Right lung (tissue), 5 donors: ENCODE results near the gene TAF1A. TPM values are rescaled to one million over a fixed set of nuclear protein-coding genes. Genes with fewer than 3 reads are reported as not detected.

Experiments used
- DNase-seq, 2 donors: peaks; one replicate each; pipeline ENCODE4 v3.0.0-alpha.2; 2013
- polyA plus RNA-seq, 5 donors: library from polyadenylated mRNA; unstranded; fragments of 120-200 nt; gene quantifications; one replicate each; pipeline versions ENCODE4 v1.2.1 to v1.2.3, GENCODE V29; 2013; ENCODE audit warnings: inconsistent platforms in 1 of 5, low replicate concordance in 1 of 5; ENCODE audit not compliant: insufficient read length in 5 of 5, insufficient read depth in 1 of 5

The TAF1A gene
- polyA plus RNA-seq, 5 donors = 13.4 to 22.9 (median 19.6) TPM

GRCh38 chr1:222601257-222601656 is 11.5 kb upstream of the TAF1A start:
- DNase-seq = no peak

- no peak for DNase-seq
Measured at GRCh38 chr1:222600281-222600680, 10.5 kb upstream of the TAF1A start.

- DNase-seq = no peak
Measured at GRCh38 chr1:222596696-222597095, 7.0 kb upstream of the TAF1A start.

- no peak for DNase-seq
Measured at GRCh38 chr1:222594789-222595188, 5.1 kb upstream of the TAF1A start.

GRCh38 chr1:222592171-222592570 is 2.4 kb upstream of the TAF1A start:
- no peak for DNase-seq

DNA sequence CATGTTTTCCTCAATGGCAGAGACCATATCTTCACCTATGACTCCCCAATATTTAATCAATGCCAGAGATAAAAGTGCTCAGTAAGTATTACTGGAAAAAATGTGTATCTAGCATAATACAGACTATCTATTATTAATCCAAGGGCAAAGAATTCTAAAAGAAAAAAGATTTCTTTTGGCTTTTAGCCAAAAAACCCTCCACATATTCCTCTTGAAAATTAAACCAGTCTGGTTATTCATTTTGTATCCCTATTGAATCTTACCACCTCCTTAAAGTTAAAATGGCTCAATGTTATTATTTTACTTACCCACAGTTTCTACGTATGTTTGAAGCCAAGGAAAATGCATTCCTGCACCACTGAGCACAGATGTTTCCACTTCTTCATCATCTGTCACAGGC is 1.6 kb downstream of the TAF1A start:
- no peak for DNase-seq

DNA sequence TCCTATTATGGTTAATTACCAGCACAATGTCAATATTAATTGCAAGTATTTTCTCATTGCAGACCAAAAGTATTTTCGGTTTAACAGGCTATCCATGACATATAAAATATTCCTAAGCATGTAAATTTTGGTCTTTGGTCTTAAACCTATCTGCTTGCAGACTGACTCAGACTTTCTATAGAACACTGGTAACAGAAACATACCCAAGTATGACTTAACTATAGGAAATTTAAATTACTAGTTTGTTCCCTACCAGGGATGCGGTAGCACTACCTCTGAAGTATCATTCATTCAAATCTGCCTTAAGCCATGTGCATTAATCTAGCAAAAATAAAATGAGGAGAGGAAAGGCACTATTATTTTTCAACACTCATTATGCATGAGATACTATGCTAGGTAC is 2.9 kb downstream of the TAF1A start:
- DNase-seq = no peak

DNA sequence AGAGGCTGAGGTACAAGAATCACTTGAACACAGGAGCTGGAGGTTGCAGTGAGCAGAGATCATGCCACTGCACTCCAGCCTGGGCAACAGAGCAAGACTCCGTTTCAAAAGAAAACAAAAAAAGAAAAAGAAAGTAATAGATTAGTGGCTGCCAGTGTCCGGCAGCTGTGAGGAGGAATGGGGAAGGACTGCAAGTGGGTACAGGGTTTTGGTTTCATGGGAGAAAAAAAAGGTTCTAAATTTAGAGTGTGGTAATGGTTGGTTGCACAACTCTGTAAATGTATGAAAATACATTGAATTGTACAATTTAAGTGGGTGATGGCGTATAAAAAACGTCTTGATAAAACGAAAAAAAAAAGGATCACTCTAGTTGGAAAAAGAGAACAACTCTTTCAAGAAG is 6.7 kb downstream of the TAF1A start:
- DNase-seq = no peak

DNA sequence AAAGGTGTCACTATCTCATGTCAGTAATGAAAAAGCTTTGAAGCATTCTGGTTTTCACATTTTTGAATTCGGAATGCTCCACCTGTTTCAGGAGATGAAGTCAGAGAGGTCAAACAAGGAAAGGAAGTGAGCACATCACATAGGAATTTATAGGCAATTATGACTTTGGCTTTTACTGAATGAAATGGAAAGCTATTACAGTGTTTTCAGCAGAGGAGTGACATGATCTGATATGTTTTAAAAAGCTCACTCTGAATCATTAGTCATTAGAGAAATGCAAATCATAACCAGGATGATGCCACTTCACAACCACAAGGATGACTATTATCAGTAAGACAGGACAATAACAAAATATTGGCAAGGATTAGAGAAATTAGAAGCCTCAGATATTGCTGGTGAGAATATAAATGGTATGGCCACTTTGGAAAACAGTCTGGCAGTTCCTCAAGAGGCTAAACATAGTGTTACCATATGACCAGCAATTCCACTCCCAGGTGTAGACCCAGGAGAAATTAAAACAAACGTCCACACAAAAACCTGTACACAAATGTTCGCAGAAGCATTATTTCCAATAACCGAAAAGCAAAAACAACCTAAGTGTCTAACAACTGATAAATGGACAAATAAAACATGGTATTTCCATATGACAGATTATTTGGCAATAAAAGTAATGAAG is 7.5 kb downstream of the TAF1A start:
- DNase-seq = no peak

DNA sequence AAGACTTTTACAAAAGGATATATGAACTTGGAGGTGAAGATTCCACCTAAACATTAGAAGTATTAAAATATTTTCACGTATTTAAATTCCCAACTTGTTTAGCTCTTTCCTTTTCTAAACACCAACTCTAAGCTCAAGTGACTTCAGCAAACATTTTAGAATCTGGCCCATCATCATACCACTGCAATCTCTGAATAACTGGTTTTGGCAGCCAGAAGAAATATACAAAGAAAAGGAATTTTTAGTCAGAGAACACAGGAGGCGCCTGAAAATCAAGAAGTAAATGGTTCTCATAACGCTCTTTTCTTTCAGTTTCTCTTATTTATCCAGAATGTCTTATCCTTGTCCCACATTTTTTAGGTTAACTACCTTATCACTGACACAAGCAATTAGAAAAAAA is 10.4 kb downstream of the TAF1A start:
- DNase-seq = no peak

GRCh38 chr1:222570837-222571236 is 18.9 kb downstream of the TAF1A start:
- DNase-seq = no peak

- no peak for DNase-seq
Measured at GRCh38 chr1:222561656-222562055, 28.1 kb downstream of the TAF1A start.

DNA sequence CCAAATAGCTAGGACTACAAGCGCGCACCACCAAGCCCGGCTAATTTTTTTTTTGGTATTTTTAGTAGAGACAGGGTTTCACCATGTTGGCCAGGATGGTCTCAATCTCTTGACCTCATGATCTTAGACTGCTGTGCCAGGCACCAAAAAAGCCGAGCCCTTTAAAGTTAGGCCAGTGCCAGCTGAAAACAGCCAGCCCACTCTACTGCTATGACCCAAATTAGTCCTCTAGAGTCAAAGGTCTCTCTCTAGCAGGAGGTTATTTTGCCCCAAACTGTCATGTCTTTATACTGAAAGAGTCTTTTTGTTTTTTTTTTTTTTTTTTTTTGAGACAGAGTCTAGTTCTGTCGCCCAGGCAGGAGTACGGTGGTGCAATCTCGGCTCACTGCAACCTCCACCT is 32.2 kb downstream of the TAF1A start:
- DNase-seq = no peak

GRCh38 chr1:222557148-222557547 is 32.6 kb downstream of the TAF1A start:
- no peak for DNase-seq

- no peak for DNase-seq
Measured at GRCh38 chr1:222555992-222556615, 33.6 kb downstream of the TAF1A start.

DNA sequence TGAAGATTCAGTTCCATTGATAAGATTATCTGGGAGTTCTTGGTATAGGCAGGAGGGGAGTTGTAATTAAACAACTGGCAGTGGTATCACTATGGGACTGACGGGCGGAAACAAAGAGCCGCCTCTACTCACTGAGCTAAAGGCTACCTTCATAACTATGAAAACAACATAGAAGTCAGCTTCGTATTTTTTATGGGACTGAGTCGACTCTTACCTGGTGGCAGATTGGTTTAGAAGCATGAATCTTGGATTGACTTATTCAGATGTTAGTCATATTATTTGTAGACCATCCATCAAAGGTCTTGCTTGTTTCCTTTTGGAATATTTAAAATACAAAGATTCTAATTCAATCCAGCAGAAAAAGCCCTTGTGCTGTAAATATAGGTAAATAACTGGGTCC is 35.6 kb downstream of the TAF1A start:
- no peak for DNase-seq

DNA sequence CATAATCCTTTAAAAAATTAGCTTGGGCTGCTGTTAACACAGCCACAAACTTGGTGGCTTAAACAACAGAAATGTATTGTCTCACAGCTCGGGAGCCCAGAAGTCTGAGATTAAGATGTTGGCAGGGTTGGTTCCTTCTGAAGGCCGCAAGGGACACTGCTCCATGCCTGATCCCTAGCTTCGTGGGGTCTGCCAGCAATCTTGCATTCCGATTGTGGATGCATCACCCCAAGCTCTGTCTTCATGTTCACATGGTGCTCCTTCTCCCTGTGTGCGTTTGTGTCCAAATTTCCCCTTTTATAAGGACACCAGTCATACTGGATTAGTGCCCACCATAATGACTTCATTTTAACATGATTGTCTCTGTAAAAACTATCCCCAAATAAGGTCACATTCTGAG is 36.9 kb downstream of the TAF1A start:
- DNase-seq = no peak

DNA sequence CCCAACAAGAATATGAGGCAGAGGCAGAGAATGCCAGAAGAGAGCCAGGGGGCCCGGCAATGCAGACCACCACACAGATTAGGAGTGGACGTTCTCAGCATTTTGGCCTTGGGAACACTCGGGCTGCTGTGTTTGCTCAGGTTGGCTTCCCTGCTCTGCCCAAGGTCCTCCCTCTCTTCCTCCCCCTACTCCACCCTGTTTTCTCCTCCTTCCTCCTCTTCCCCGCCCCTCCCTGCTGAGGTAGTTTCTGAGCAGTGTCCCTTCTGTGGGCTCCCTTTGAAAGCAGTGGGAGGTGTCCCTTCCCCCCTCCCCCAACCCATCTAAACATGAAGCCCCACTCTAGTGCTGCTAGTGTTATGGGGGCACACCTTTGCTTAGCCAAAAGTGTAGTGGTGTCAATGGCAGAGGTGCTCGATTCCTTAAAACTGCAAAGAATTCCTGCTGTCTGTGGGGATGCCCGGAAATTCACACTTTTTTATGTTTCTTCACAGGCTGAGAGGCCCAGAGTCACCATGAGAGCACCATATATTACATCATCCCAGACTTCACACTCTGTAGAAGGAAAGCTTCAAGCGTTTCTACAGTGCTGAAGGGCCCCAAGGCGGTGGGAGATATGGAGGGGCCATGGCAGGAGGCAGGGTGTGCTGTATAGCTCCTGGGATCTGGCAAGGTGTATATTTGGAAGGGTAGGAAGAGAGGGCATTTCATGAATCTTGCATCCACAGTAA is 41.6 kb downstream of the TAF1A start, which contains the start of gene HHIPL2:
TSS of gene HHIPL2 (minus strand) at position 161 of the 728 bp plus-strand sequence. CDS start at position 101, 60 bp downstream.
- no peak for DNase-seq

DNA sequence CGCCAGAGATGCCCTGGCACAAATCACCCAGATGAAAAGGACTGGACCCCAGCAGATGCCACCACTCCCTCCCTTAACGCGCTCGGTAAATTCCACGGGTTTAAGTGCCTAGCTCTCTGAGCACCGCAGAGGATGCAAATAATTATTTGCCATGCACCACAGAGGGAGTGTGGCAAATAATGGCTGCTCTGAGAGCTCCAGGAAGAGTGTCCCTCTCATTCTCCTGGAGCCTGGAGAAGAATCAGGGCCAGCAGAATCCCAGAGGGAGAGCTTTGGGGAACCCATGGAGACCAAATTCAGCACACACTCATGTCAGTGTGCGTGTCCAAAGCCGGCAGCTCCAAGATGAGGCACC is 42.5 kb downstream of the TAF1A start:
- DNase-seq = no peak

- peak; percentile 4 to 17 for DNase-seq
Measured at GRCh38 chr1:222546548-222547259, 43.0 kb downstream of the TAF1A start.

GRCh38 chr1:222546091-222546490 is 43.6 kb downstream of the TAF1A start:
- DNase-seq = no peak

GRCh38 chr1:222543817-222544216 is 45.9 kb downstream of the TAF1A start:
- DNase-seq = no peak

GRCh38 chr1:222540598-222540995 is 49.1 kb downstream of the TAF1A start:
- DNase-seq = no peak
